ENCODE measurements around the gene FOSL2.

GRCh38 chr2:28363686-28364280, 28.9 kb upstream of the FOSL2 start:
- TF ChIP-seq ZNF510 (tag by site-specific recombination; IDR thresholded peaks at IDR 0.05; ENCODE audit: insufficient replicate concordance) (no peak), CTCF (tag by site-specific recombination; IDR thresholded peaks at IDR 0.05) (no peak), TSHZ1 (tag by site-specific recombination; IDR thresholded peaks at IDR 0.05; ENCODE audit: borderline replicate concordance) (no peak)

All from HEK293 (cell line).